Activated CD8-positive, alpha-beta T cell treated with anti-CD3 and anti-CD28 coated beads for 36 hours (primary cell): Measurements from ENCODE around the gene EGF. TPM values are rescaled to one million over a fixed set of nuclear protein-coding genes. Genes with fewer than 3 reads are reported as not detected.

Experiments
- ATAC-seq: fragments of 200-7000 bp; cut with Tn5 transposase; one replicate; pipeline ENCODE4 v1.10.0; 2021; ENCODE audit warnings: mild to moderate bottlenecking, moderate library complexity
- CTCF ChIA-PET: fragments of 350-600 bp; sonication (Branson Sonifier 250); formaldehyde crosslinking; loops from one replicate; lab custom pipeline; 2021; ENCODE audit warnings: antibody characterized with exemption; lab: Charles Lee
- POLR2A ChIA-PET: fragments of 350-600 bp; sonication (Branson Sonifier 250); formaldehyde crosslinking; loops from one replicate; lab custom pipeline; 2021; ENCODE audit warnings: antibody characterized with exemption; lab: Charles Lee
- DNase-seq: peaks from one replicate; pipeline ENCODE4 v3.0.0-alpha.2; 2020
- H3K27ac Mint-ChIP-seq: one replicate; pipeline ENCODE4 v1.8.0; 2021; ENCODE audit warnings: mild to moderate bottlenecking, mixed read lengths
- H3K27me3 Mint-ChIP-seq: one replicate; pipeline ENCODE4 v1.8.0; 2021; ENCODE audit warnings: mixed read lengths
- H3K36me3 Mint-ChIP-seq: one replicate; pipeline ENCODE4 v1.8.0; 2021; ENCODE audit warnings: low read depth, mixed read lengths
- H3K4me1 Mint-ChIP-seq: one replicate; pipeline ENCODE4 v1.8.0; 2021; ENCODE audit warnings: low read depth, mixed read lengths
- H3K4me3 Mint-ChIP-seq: one replicate; pipeline ENCODE4 v1.8.0; 2021; ENCODE audit warnings: mild to moderate bottlenecking, moderate library complexity, mixed read lengths
- H3K9me3 Mint-ChIP-seq: one replicate; pipeline ENCODE4 v1.8.0; 2021; ENCODE audit warnings: mixed read lengths
- intact Hi-C: fragments of 100-400 bp; cut with micrococcal nuclease; formaldehyde crosslinking; loops from one replicate; pipeline ENCODE4 v1.10.0; 2022
- total RNA-seq, 2 experiments: library from RNA; stranded (reverse); gene quantifications; one replicate each; pipeline ENCODE4 v1.2.3, GENCODE V29; 2021
- TF ChIP-seq, protein P1 (sequence below): fragments of 200-600 bp; IDR thresholded peaks from one replicate; pipeline ENCODE4 v1.8.0; 2022; ENCODE audit warnings: antibody characterized with exemption, mild to moderate bottlenecking

EGF gene
- total RNA-seq, 2 experiments from 2014 or later = not detected

DNA sequence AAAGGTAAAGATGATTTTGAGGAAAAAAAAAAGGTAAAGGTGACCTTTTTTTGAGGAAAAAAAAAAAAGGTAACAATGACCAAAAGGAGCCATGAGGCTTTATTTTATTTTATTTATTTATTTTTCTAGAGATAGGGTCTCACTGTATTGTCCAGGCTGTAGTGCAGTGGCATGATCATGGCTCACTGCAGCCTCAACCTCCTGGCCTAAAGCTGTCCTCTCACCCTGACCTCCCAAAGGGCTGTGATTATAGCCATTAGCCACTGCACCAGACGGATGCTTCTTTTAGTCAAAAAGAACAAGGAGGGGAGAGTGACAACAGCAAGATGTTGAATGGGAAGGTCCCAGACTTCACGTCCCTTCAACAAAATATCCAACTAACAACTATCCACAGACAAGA is 34.3 kb upstream of the EGF start:
- no peak for ATAC-seq
- ChIA-PET POLR2A (no interaction called here), CTCF (no interaction called here)
- Mint-ChIP-seq H3K9me3 (no peaks in the 10 kb centered on the region), H3K4me3 (no peak overlapping the region), H3K27me3 (peaks cover 6% of the 10 kb centered on the region), H3K4me1 (no peaks in the 10 kb centered on the region), H3K36me3 (no peaks in the 10 kb centered on the region), H3K27ac (no peak overlapping the region)
- no peak for DNase-seq
- intact Hi-C loops = loop anchor here (5.0 kb wide), 1 partner anchor 99 kb away; no protein-coding TSS in a partner anchor
- TF ChIP-seq, protein P1, sequence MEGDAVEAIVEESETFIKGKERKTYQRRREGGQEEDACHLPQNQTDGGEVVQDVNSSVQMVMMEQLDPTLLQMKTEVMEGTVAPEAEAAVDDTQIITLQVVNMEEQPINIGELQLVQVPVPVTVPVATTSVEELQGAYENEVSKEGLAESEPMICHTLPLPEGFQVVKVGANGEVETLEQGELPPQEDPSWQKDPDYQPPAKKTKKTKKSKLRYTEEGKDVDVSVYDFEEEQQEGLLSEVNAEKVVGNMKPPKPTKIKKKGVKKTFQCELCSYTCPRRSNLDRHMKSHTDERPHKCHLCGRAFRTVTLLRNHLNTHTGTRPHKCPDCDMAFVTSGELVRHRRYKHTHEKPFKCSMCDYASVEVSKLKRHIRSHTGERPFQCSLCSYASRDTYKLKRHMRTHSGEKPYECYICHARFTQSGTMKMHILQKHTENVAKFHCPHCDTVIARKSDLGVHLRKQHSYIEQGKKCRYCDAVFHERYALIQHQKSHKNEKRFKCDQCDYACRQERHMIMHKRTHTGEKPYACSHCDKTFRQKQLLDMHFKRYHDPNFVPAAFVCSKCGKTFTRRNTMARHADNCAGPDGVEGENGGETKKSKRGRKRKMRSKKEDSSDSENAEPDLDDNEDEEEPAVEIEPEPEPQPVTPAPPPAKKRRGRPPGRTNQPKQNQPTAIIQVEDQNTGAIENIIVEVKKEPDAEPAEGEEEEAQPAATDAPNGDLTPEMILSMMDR = no peak

DNA sequence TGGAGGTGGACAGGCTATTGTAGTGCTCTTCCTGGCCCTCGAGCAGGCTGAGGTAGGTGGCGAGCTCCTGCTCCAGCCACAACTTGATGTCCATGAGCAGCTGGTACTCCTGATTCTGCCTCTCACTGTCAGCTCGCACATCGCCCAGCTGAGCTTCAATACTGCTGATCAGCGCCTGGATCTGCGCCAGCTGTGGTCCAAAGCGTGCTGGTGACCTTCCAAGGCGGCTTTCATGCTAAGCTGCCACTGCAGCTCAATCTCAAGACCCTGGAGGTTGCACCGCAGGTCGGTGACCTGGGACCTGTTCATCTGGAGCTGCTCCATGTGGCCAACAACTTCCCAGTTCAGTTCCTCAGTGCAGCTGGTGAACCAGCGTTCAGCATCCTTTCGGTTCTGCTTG is 33.6 kb upstream of the EGF start:
- intact Hi-C loops = loop anchor here (5.0 kb wide), 1 partner anchor 98 kb away; no protein-coding TSS in a partner anchor
- POLR2A ChIA-PET = no interaction called here
- ATAC-seq (no peak), DNase-seq (no peak)
- Mint-ChIP-seq H3K27me3 (peaks cover 6% of the 10 kb centered on the region), H3K4me3 (no peak overlapping the region), H3K4me1 (no peaks in the 10 kb centered on the region), H3K9me3 (no peaks in the 10 kb centered on the region), H3K27ac (no peak overlapping the region), H3K36me3 (no peaks in the 10 kb centered on the region)
- CTCF ChIA-PET = no interaction called here
- TF ChIP-seq, protein P1 = no peak

DNA sequence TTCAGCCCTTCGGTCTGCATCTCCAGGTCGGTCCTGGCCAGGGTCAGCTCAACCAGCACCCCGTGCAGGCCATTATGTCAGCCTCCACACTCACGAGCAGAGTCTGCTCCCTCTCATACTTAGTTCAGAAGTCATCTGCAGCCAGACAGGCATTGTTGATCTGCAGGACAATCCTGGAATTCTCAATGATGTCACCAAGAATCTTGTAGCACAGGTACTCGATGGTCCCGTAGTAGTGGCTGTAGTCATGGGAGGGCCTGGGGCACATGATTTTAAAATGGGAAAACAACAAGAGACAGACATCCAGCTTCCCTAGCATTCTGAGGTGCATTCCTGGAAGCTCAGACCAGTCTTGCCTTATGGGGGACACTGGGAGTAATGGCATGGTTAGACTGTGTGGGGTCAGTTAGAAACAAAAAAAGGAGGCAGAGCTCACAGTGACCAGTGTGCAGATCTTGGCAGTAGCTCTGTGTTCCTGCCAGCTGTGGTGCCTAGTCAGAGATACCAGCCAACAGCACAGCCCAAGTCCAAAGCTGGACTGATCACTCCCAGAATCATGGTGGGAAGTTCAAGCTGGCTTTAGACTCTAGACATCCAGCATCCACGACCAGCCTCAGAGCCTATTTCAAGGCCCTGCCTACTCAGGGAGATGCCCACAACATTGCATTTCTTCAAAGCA is 32.9 kb upstream of the EGF start:
- Mint-ChIP-seq H3K27me3 (peaks cover 6% of the 10 kb centered on the region), H3K4me3 (no peak overlapping the region), H3K9me3 (no peaks in the 10 kb centered on the region), H3K4me1 (no peaks in the 10 kb centered on the region), H3K27ac (no peak overlapping the region), H3K36me3 (no peaks in the 10 kb centered on the region)
- ChIA-PET POLR2A (no interaction called here), CTCF (no interaction called here)
- DNase-seq (no peak), ATAC-seq (no peak)
- TF ChIP-seq, protein P1 = no peak
- intact Hi-C loops = loop anchor here (5.0 kb wide), 1 partner anchor 98 kb away; no protein-coding TSS in a partner anchor

DNA sequence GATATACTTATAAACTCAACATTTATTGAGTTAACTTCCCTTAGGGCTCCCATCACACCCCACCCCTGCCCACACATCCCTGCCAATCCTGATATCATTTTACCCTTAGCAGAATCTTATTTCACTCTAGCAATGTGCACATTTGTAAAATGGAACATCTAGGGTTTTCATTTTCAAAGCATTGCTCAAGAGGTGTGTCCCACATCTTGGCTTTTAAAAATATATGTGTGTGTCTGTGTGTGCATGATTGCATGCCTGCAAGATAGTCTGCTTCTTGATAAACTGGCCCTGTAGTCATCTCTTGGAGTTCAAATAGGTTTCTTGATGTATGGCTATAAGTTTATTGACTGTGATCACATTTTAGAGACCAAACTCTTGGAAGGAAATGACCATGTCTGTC is 26.4 kb upstream of the EGF start:
- ATAC-seq (no peak), DNase-seq (no peak)
- Mint-ChIP-seq H3K4me1 (no peaks in the 10 kb centered on the region), H3K27ac (no peak overlapping the region), H3K4me3 (no peak overlapping the region), H3K36me3 (no peaks in the 10 kb centered on the region), H3K27me3 (peaks cover 4% of the 10 kb centered on the region), H3K9me3 (no peaks in the 10 kb centered on the region)
- TF ChIP-seq, protein P1 = no peak
- intact Hi-C loops = no loop called here
- ChIA-PET POLR2A (no interaction called here), CTCF (no interaction called here)

DNA sequence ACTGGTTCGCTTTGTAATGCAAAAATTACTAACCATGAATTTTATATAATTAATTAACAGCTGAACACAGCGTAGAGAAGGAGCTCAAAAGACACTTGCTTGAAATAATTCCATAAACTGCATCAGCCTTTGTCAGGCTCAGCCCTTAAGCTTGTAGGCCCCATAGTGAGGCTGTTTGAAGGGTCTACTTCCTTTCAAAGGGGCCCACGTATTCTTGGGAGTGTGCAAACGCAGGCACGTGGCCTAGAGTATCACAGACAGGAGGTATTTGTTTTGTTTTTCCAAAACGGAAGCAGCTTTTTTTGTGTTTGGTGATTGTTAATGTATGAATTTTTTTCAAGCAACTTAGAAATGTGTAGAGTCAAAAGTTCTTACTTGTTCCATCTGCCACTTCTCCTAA is 25.6 kb upstream of the EGF start:
- Mint-ChIP-seq H3K27ac (no peak overlapping the region), H3K9me3 (no peaks in the 10 kb centered on the region), H3K4me3 (no peak overlapping the region), H3K4me1 (no peaks in the 10 kb centered on the region), H3K36me3 (no peaks in the 10 kb centered on the region), H3K27me3 (peaks cover 4% of the 10 kb centered on the region)
- ATAC-seq (no peak), DNase-seq (no peak)
- ChIA-PET POLR2A (no interaction called here), CTCF (no interaction called here)
- TF ChIP-seq, protein P1 = no peak
- intact Hi-C loops = no loop called here
